HFFc6 (cell line): Measurements from ENCODE around the gene CHST11. TPM values are rescaled to one million over a fixed set of nuclear protein-coding genes. Genes with fewer than 3 reads are reported as not detected.

Source experiments
- DNase-seq: peaks from one replicate; pipeline ENCODE4 v3.0.0-alpha.2; 2018
- H3K27ac Mint-ChIP-seq: 2 replicates; pipeline ENCODE4 v1.8.0; 2020; ENCODE audit warnings: mild to moderate bottlenecking, mixed read lengths
- H3K27me3 Mint-ChIP-seq: 2 replicates; pipeline ENCODE4 v1.8.0; 2021; ENCODE audit warnings: mild to moderate bottlenecking, moderate library complexity, mixed read lengths; ENCODE audit not compliant: insufficient read depth
- H3K36me3 Mint-ChIP-seq: 2 replicates; pipeline ENCODE4 v1.8.0; 2021; ENCODE audit warnings: low read depth, mixed read lengths
- H3K4me1 Mint-ChIP-seq: 2 replicates; pipeline ENCODE4 v1.8.0; 2020; ENCODE audit warnings: low read depth, mixed read lengths
- H3K4me3 Mint-ChIP-seq: 2 replicates; pipeline ENCODE4 v1.8.0; 2020; ENCODE audit warnings: mild to moderate bottlenecking, moderate library complexity, mixed read lengths
- H3K9me3 Mint-ChIP-seq: 2 replicates; pipeline ENCODE4 v1.8.0; 2020; ENCODE audit warnings: mild to moderate bottlenecking, mixed read lengths
- total RNA-seq, 6 experiments: library from RNA; stranded (reverse); fragmentation: NEBNext Ultra II Directional; extraction: Animal tissue kit (Norgen Biotek cat#: 25700); gene quantifications; 2 replicates in 1 of 6; 3 replicates in 5 of 6; pipeline ENCODE4 v1.2.3, GENCODE V29; 2021
- TF ChIP-seq, protein P1 (sequence below): fragments of 200-600 bp; sonication (generic); IDR thresholded peaks from 2 replicates; pipeline ENCODE4 v1.5.0; 2021; ENCODE audit warnings: antibody characterized with exemption, mild to moderate bottlenecking

Gene CHST11
- total RNA-seq, 6 experiments from 2014 or later, result 2.4 to 4.3 (median 3.8) TPM

DNA sequence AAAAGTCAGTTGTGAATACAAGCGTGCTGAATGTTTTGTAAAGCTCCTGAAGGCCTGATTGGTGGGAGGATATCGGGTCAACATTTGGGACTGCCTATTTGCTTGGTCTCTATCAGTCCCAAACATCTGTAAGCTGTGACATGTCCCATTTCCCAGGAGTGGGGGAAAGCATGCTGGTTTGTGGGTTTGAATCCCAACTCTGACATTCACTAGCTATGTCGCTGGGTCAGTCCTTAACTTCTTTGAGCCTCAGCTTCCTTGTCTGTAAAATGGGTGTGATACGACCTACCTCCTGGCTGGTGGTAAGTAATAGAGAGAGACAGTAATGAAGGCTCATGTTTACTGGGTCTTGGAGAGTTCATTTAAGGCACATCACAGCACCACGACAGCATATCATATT, 136.7 kb downstream of the CHST11 start:
- Mint-ChIP-seq H3K27ac (no peak overlapping the region), H3K4me1 (peaks cover 48% of the 10 kb centered on the region), H3K4me3 (no peak overlapping the region)

DNA sequence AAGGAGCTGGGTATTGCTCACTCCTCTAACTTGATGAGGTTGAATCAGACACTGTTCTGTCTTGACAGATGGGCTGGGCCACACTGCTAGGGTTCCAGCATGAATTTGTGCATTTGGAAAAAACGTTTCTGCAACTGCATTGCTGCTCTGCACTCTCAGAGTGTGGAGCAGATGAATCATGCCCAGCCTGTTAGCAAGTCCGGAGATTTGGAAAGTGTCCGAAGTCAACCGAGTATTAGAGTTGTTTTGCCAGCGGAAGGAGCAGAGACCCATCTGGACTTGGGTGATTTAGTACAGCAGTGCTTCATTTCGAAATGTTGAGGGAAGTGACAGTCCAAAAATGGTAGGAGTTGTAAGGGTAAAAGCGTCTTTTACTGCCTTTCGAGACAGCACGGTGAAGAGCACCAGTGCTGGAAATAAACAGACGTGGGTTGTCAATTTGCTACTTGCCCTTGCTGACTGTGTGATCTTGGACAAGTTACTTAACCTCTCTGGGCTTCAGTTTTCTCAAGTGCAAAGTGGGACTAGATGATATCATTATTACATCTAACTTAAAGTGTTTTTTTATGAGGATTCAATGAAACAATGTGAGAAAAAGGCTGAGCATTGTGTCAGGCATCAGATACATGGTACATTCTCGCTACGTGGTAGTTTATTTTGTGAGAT, 139.5 kb downstream of the CHST11 start:
- H3K4me1 Mint-ChIP-seq, result peaks cover 35% of the 10 kb centered on the region
- DNase-seq, result peak; percentile 84
- H3K27ac Mint-ChIP-seq, result peak overlapping the region; percentile 37

More for the DNA sequence above, 136.7 kb downstream of the CHST11 start:
- peaks cover 2% of the 10 kb centered on the region; the same call in 1 of the 2 replicates for H3K27me3 Mint-ChIP-seq
- H3K9me3 Mint-ChIP-seq, result no peaks in the 10 kb centered on the region
- no peaks in the 10 kb centered on the region for H3K36me3 Mint-ChIP-seq
- TF ChIP-seq, protein P1, sequence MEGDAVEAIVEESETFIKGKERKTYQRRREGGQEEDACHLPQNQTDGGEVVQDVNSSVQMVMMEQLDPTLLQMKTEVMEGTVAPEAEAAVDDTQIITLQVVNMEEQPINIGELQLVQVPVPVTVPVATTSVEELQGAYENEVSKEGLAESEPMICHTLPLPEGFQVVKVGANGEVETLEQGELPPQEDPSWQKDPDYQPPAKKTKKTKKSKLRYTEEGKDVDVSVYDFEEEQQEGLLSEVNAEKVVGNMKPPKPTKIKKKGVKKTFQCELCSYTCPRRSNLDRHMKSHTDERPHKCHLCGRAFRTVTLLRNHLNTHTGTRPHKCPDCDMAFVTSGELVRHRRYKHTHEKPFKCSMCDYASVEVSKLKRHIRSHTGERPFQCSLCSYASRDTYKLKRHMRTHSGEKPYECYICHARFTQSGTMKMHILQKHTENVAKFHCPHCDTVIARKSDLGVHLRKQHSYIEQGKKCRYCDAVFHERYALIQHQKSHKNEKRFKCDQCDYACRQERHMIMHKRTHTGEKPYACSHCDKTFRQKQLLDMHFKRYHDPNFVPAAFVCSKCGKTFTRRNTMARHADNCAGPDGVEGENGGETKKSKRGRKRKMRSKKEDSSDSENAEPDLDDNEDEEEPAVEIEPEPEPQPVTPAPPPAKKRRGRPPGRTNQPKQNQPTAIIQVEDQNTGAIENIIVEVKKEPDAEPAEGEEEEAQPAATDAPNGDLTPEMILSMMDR, result no peak
- no peak for DNase-seq

DNA sequence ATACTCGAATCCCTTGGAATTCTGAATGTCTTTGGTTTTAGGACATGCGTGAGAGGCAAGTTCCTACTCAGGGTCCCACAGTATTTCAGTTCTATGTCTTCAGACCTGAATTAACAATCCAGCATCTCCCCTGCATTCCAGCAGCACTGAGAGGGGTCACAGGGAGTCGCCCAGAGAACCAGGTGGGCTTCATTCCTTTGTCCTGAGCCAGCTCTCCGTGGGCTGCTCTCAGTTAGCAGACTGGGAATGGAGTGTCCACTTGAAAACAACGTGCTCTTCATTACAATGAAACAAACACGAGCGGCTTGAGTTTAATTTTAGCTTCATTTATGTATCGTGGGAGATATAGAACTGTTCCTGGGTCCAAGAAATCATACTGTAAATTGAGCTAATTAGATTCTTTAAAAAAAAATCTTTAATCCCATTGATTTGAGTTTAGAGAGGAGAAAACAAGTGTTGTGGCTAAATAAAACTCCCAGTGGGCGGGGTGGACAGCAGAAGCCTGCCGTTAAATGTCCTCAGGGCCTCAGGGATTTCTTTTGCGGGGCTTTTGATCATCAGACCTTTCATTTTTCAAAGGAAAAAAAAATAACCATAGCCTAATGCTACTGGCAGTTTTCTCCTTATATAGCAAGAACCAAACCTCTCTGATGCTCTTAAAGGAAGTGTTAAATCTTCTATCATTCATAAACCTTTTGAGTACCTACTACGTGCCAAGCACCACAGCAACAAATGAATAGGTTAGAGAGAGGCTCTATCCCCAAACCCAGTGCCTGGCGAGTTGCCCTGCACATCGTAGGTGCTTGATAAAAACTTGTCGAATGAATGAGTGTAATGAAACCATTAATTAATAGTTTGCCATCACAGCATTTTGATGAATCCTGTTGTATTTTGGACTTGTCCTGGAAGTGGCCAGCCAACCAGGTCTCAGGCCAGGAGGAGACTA, 140.4 kb downstream of the CHST11 start:
- Mint-ChIP-seq H3K9me3 (no peaks in the 10 kb centered on the region), H3K4me1 (peaks cover 38% of the 10 kb centered on the region), H3K27me3 (peaks cover 4% of the 10 kb centered on the region; the same call in 1 of the 2 replicates), H3K27ac (peak overlapping the region; percentile 37), H3K4me3 (peak overlapping the region; percentile 71; the same call in 1 of the 2 replicates), H3K36me3 (no peaks in the 10 kb centered on the region)
- TF ChIP-seq, protein P1, result no peak
- DNase-seq, result no peak

More for the DNA sequence above, 139.5 kb downstream of the CHST11 start:
- H3K9me3 Mint-ChIP-seq, result no peaks in the 10 kb centered on the region
- TF ChIP-seq, protein P1, result no peak
- H3K27me3 Mint-ChIP-seq, result peaks cover 2% of the 10 kb centered on the region; the same call in 1 of the 2 replicates
- peak overlapping the region; percentile 71 for H3K4me3 Mint-ChIP-seq
- no peaks in the 10 kb centered on the region for H3K36me3 Mint-ChIP-seq

DNA sequence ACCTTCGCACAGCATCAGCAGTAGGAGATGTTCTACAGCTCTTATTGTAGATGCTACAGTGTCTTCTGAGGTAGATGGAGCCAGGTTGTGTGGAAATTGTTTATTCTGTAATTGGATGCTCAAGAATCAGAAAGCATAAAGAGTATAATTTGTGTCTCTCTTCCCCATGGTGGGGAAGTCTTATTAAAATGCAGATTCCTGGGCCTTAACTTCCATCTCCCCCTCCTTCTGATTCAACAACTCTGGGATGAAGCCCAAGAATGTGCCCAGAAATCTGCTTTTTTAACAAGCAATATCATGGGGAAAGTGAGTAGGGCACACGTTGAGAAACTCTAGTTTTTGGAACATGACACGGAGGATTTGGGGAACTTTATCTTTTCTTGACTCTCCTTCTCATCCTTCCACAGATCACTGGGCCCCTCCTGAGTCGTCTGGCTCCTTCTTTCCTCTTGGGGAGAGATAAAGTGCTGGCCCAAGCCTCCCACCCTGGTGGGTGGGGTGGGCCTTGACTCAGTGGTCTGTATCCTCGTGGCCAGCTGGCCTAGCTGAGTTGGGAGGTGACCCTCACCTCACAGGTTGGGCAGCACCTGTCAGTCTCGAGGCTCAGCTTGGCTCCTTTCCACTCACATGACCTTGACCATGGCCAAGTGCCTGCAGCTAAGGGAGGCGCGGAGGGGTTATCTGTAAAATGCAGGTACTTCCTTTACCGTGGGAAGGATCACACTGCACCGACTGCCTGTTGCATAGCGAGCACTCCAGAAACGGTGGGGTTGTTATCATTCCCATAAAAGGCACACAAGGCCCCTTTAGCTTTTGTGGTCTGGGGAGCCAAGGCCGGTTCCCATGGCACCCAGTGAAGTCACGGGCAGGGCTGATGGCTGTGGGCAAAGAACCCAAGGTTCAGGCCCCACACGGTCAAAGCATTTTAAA, 141.9 kb downstream of the CHST11 start:
- Mint-ChIP-seq H3K4me1 (peaks cover 52% of the 10 kb centered on the region), H3K27me3 (peaks cover 4% of the 10 kb centered on the region; the same call in 1 of the 2 replicates), H3K9me3 (no peaks in the 10 kb centered on the region), H3K36me3 (no peaks in the 10 kb centered on the region), H3K4me3 (no peak overlapping the region), H3K27ac (no peak overlapping the region)
- no peak for DNase-seq
- TF ChIP-seq, protein P1, result no peak
